Psoas muscle (tissue), 8 donors: ENCODE results near the gene TOP3A. TPM values are rescaled to one million over a fixed set of nuclear protein-coding genes. Genes with fewer than 3 reads are reported as not detected.

ENCODE experiments used
- ATAC-seq, 4 donors: fragments of 200-7000 bp; cut with Tn5 transposase; one replicate each; pipeline ENCODE4 v1.9.1; 2020; ENCODE audit warnings: moderate library complexity in 3 of 4, mild to moderate bottlenecking in 2 of 4
- DNase-seq, 2 donors: peaks; one replicate each; pipeline ENCODE4 v3.0.0-alpha.2; 2020
- H3K27ac ChIP-seq: fragments of 200-600 bp; one replicate; pipeline ENCODE4 v1.8.0; 2022
- H3K27me3 ChIP-seq, 3 donors: fragments of 200-600 bp in 1 of 3; one replicate each; pipeline versions ENCODE4 v1.6.1 to v1.8.0; 2013 to 2022; ENCODE audit warnings: low read length in 2 of 3, mild to moderate bottlenecking in 2 of 3, moderate library complexity in 1 of 3; ENCODE audit not compliant: insufficient read depth in 3 of 3
- H3K36me3 ChIP-seq, 2 donors: fragments of 200-600 bp in 1 of 2; one replicate each; pipeline versions ENCODE4 v1.6.1 to v1.8.0; 2013 to 2022; ENCODE audit warnings: low read depth in 1 of 2, mild to moderate bottlenecking in 1 of 2, moderate library complexity in 1 of 2; ENCODE audit not compliant: insufficient read depth in 1 of 2
- H3K4me1 ChIP-seq: fragments of 200-600 bp; one replicate; pipeline ENCODE4 v1.8.0; 2022
- H3K4me3 ChIP-seq: fragments of 200-600 bp; one replicate; pipeline ENCODE4 v1.8.0; 2022; ENCODE audit warnings: mild to moderate bottlenecking
- H3K9me3 ChIP-seq: fragments of 200-600 bp; one replicate; pipeline ENCODE4 v1.8.0; 2022
- CTCF ChIP-seq: fragments of 200-600 bp; IDR thresholded peaks from one replicate; pipeline ENCODE4 v1.8.0; 2022; ENCODE audit warnings: antibody characterized with exemption
- WGBS, 3 donors: extraction: QIAGEN DNeasy Blood & Tissue Kit; methylation state at CpG; one replicate each; pipeline versions ENCODE4 v1.1.6 to v1.1.7; 2013; 5-methylcytosine and 5-hydroxymethylcytosine counted together
- intact Hi-C, 2 donors: fragments of 100-400 bp; cut with DNase I; formaldehyde crosslinking; loops; one replicate each; pipeline versions ENCODE4 v1.11.0 to v1.14.2; 2022
- polyA plus RNA-seq, 3 donors: library from polyadenylated mRNA; stranded (reverse); fragments of 200-250 nt; gene quantifications; one replicate each; pipeline ENCODE4 v1.2.3, GENCODE V29; 2013
- total RNA-seq, 4 donors: library from RNA; stranded (reverse); fragmentation: NEBNext Ultra II Directional in 2 of 4; extraction: Animal tissue kit (Norgen Biotek cat#: 25700) in 2 of 4; gene quantifications; one replicate each; pipeline versions ENCODE4 v1.2.1 to v1.2.4, GENCODE V29; 2021 to 2023
- donor health status: healthy with polysubstance abuse.
- donor health status: DM: no; HTN: no; CAD: no; lungs with moderate emphysema.
- donor health status: Bipolar disorder and iron deficiency.
- donor health status: healthy.
- donor health status: DM: yes; HTN: yes; CAD: no.
- donor health status: DM: no; HTN: no; CAD: no.
- donor health status: DM: no; HTN: no; CAD: no.
- donor health status: DM: yes; HTN: yes; CAD: no.

TOP3A gene
- total and polyA plus RNA-seq, 7 donors, result 8.8 to 24.3 (median 13.6) TPM

- Histone ChIP-seq H3K9me3 (no peaks in the 10 kb centered on the region), H3K4me1 (no peaks in the 10 kb centered on the region), H3K4me3 (no peak overlapping the region), H3K27me3 (no peaks in the 10 kb centered on the region), H3K27ac (no peak overlapping the region), H3K36me3 (peaks cover 5 to 95% of the 10 kb centered on the region in 2 donors)
- DNase-seq (no peak), ATAC-seq (no peak)
- WGBS, 3 donors, result 94 to 95% (median 94%) methylated on average over 4 of the region's 4 CpGs
- intact Hi-C loops, result no loop called here
- no peak for TF ChIP-seq CTCF
Measured at GRCh38 chr17:18280249-18280648, 34.5 kb downstream of the TOP3A start.

- Histone ChIP-seq H3K4me3 (no peak overlapping the region), H3K36me3 (peaks cover 5 to 93% of the 10 kb centered on the region in 2 donors)
Measured at GRCh38 chr17:18278867-18279266, 35.9 kb downstream of the TOP3A start.

GRCh38 chr17:18277076-18277475 is 37.7 kb downstream of the TOP3A start:
- Histone ChIP-seq H3K36me3 (peaks cover 5 to 80% of the 10 kb centered on the region in 2 donors), H3K4me1 (no peaks in the 10 kb centered on the region), H3K27ac (no peak overlapping the region), H3K9me3 (no peaks in the 10 kb centered on the region), H3K4me3 (no peak overlapping the region), H3K27me3 (no peaks in the 10 kb centered on the region)
- no peak for TF ChIP-seq CTCF
- ATAC-seq (peak in 1 of 4 donors; percentile 34), DNase-seq (no peak)
- intact Hi-C loops, result no loop called here
- WGBS, 3 donors, result 24 to 53% (median 27%) methylated on average over 1 of the region's 1 CpG

More at GRCh38 chr17:18278867-18279266, 35.9 kb downstream of the TOP3A start:
- no peak for ATAC-seq
- intact Hi-C loops, result no loop called here
- Histone ChIP-seq H3K27ac (no peak overlapping the region), H3K4me1 (no peaks in the 10 kb centered on the region), H3K9me3 (no peaks in the 10 kb centered on the region), H3K27me3 (no peaks in the 10 kb centered on the region)
- no peak for DNase-seq
- TF ChIP-seq CTCF, result no peak
- 80 to 89% (median 86%) methylated on average over 3 of the region's 3 CpGs for WGBS, 3 donors

- Histone ChIP-seq H3K27me3 (no peaks in the 10 kb centered on the region), H3K9me3 (no peaks in the 10 kb centered on the region), H3K27ac (no peak overlapping the region), H3K4me1 (peaks cover 6% of the 10 kb centered on the region), H3K36me3 (peaks cover under 1 to 33% of the 10 kb centered on the region in 2 donors), H3K4me3 (no peak overlapping the region)
- TF ChIP-seq CTCF, result no peak
- WGBS, 3 donors, result 65 to 83% (median 70%) methylated on average over 14 of the region's 14 CpGs
- ATAC-seq, result peak in 1 of 4 donors; percentile 5
- no peak for DNase-seq
- intact Hi-C loops, result no loop called here
Measured at GRCh38 chr17:18270046-18270931, 44.5 kb downstream of the TOP3A start.
